HG02623 (cell line): Measurements from ENCODE around the gene LCN10.
"Not testable (repeated sequence)": the region's sequence is repeated elsewhere in the genome, so short reads cannot be mapped to it uniquely, and the experiment has no call there.

ENCODE experiments used
- ATAC-seq: cut with Tn5 transposase; IDR thresholded peaks from one replicate; pipeline ENCODE4 v1.9.1; 2021; ENCODE audit warnings: moderate library complexity; ENCODE audit not compliant: unreplicated experiment

LCN10 gene

GRCh38 chr9:136721339-136722092 is 21.2 kb downstream of the LCN10 start:
- ATAC-seq: no peak

GRCh38 chr9:136720898-136721338 is 21.8 kb downstream of the LCN10 start:
- no peak for ATAC-seq

GRCh38 chr9:136720251-136720897 is 22.4 kb downstream of the LCN10 start:
- ATAC-seq: no peak

- ATAC-seq: no peak
Measured at GRCh38 chr9:136719195-136719880, 23.4 kb downstream of the LCN10 start.

- ATAC-seq: no peak
Measured at GRCh38 chr9:136718345-136719194, 24.2 kb downstream of the LCN10 start.

- no peak for ATAC-seq
Measured at GRCh38 chr9:136717399-136717798, 25.3 kb downstream of the LCN10 start.

GRCh38 chr9:136714893-136715274 is 27.9 kb downstream of the LCN10 start:
- no peak for ATAC-seq

- no peak for ATAC-seq
Measured at GRCh38 chr9:136714096-136714892, 28.4 kb downstream of the LCN10 start.

- no peak for ATAC-seq
Measured at GRCh38 chr9:136713550-136713949, 29.2 kb downstream of the LCN10 start.

GRCh38 chr9:136712690-136713544 is 29.8 kb downstream of the LCN10 start:
- no peak for ATAC-seq

- no peak for ATAC-seq
Measured at GRCh38 chr9:136711751-136712689, 30.7 kb downstream of the LCN10 start, which contains the start of gene DIPK1B. DIPK1B (plus strand) TSS chr9:136712572; CDS start chr9:136712666, 94 bp downstream.

GRCh38 chr9:136711219-136711648 is 31.5 kb downstream of the LCN10 start:
- not testable (repeated sequence) for ATAC-seq

GRCh38 chr9:136710543-136710942 is 32.2 kb downstream of the LCN10 start:
- ATAC-seq: no peak

GRCh38 chr9:136709454-136710109 is 33.2 kb downstream of the LCN10 start:
- no peak for ATAC-seq

- ATAC-seq: no peak
Measured at GRCh38 chr9:136707849-136708517, 34.8 kb downstream of the LCN10 start.

GRCh38 chr9:136707011-136707410 is 35.7 kb downstream of the LCN10 start:
- ATAC-seq: no peak

GRCh38 chr9:136705564-136705963 is 37.2 kb downstream of the LCN10 start:
- no peak for ATAC-seq
